A673 (cell line): Measurements from ENCODE around the gene DEAF1. TPM values are rescaled to one million over a fixed set of nuclear protein-coding genes. Genes with fewer than 3 reads are reported as not detected.

Source experiments
- BruUV-seq: library from RNA; stranded (reverse); fragments of 400-500 nt; replicated peaks from 2 replicates; lab custom pipeline; 2021; lab: Mats Ljungman, UMichigan
- CTCF ChIA-PET: fragments of 300-600 bp; sonication (Branson Sonifier 250); formaldehyde crosslinking; loops from one replicate; lab custom pipeline; 2022; ENCODE audit warnings: antibody characterized with exemption; lab: Charles Lee
- POLR2A ChIA-PET: fragments of 300-600 bp; sonication (Branson Sonifier 250); formaldehyde crosslinking; loops from one replicate; lab custom pipeline; 2022; ENCODE audit warnings: antibody characterized with exemption; ENCODE audit not compliant: low non-redundant PET; lab: Charles Lee
- DNase-seq: peaks from one replicate; pipeline ENCODE4 v3.0.0-alpha.2; 2015; ENCODE audit warnings: low spot score
- H3K27ac ChIP-seq: fragments of 200-600 bp; sonication (generic); 2 replicates; pipeline ENCODE4 v1.5.1; 2016; ENCODE audit warnings: mixed run types, low read depth, mild to moderate bottlenecking, mixed read lengths, antibody characterized with exemption, low read length; ENCODE audit not compliant: poor library complexity, severe bottlenecking
- H3K27me3 ChIP-seq: fragments of 200-600 bp; sonication (generic); replicated peaks from 2 replicates; pipeline ENCODE4 v1.6.1; 2017; ENCODE audit warnings: mixed run types, low read depth, mild to moderate bottlenecking, mixed read lengths, antibody characterized with exemption, low read length; ENCODE audit not compliant: insufficient read depth, poor library complexity
- H3K36me3 ChIP-seq: fragments of 200-600 bp; sonication (generic); 2 replicates; pipeline ENCODE4 v1.6.1; 2016; ENCODE audit warnings: mixed run types, mild to moderate bottlenecking, mixed read lengths, antibody characterized with exemption, low read length; ENCODE audit not compliant: insufficient read depth, poor library complexity, severe bottlenecking
- H3K4me1 ChIP-seq: fragments of 200-600 bp; sonication (generic); 2 replicates; pipeline ENCODE4 v1.6.1; 2017; ENCODE audit warnings: mixed run types, mild to moderate bottlenecking, mixed read lengths, antibody characterized with exemption, low read length; ENCODE audit not compliant: insufficient read depth, poor library complexity, severe bottlenecking
- H3K4me3 ChIP-seq: fragments of 200-600 bp; sonication (generic); 2 replicates; pipeline ENCODE4 v1.5.1; 2016; ENCODE audit warnings: low read depth, mixed run types, mild to moderate bottlenecking, mixed read lengths, low read length; ENCODE audit not compliant: poor library complexity, severe bottlenecking
- H3K9me3 ChIP-seq: fragments of 200-600 bp; sonication (generic); 2 replicates; pipeline ENCODE4 v1.6.1; 2016; ENCODE audit warnings: mixed run types, low read depth, mild to moderate bottlenecking, mixed read lengths, antibody characterized with exemption, low read length; ENCODE audit not compliant: poor library complexity, severe bottlenecking
- CTCF ChIP-seq: fragments of 300-800, 200-600 bp; sonication (generic); conservative IDR thresholded peaks from 2 replicates; pipeline ENCODE4 v1.5.1; 2017; ENCODE audit warnings: low read depth, mild to moderate bottlenecking, antibody characterized with exemption, low read length, moderate library complexity, mixed read lengths
- EZH2 ChIP-seq: fragments of 200-600 bp; sonication (generic); IDR thresholded peaks from 2 replicates; pipeline ENCODE4 v1.6.1; 2017; ENCODE audit warnings: borderline replicate concordance, low read depth, mild to moderate bottlenecking, mixed read lengths, antibody characterized with exemption, low read length; ENCODE audit not compliant: poor library complexity, severe bottlenecking
- intact Hi-C: fragments of 100-400 bp; cut with micrococcal nuclease; formaldehyde crosslinking; loops from one replicate; pipeline ENCODE4 v1.10.0; 2022; ENCODE audit not compliant: unreplicated experiment
- total RNA-seq: library from RNA; stranded (reverse); gene quantifications from 2 replicates; pipeline ENCODE4 v1.2.3, GENCODE V29; 2021

The DEAF1 gene
- total RNA-seq, 1 experiment from 2014 or later, result 56.7 TPM

- Histone ChIP-seq H3K9me3 (no peaks in the 10 kb centered on the region), H3K4me3 (no peak overlapping the region), H3K36me3 (peaks cover 49% of the 10 kb centered on the region), H3K27ac (no peak overlapping the region), H3K27me3 (no peaks in the 10 kb centered on the region), H3K4me1 (no peaks in the 10 kb centered on the region)
- BruUV-seq, result no TSS peak
- intact Hi-C loops, result no loop called here
- ChIA-PET POLR2A (no interaction called here), CTCF (no interaction called here)
- no peak for TF ChIP-seq CTCF
- no peak for TF ChIP-seq EZH2
- DNase-seq, result no peak
Measured at GRCh38 chr11:686451-687243, 8.4 kb downstream of the DEAF1 start.

GRCh38 chr11:680970-681369 is 14.1 kb downstream of the DEAF1 start:
- no peak overlapping the region for H3K4me3 ChIP-seq
- H3K27ac ChIP-seq, result no peak overlapping the region
- H3K27me3 ChIP-seq, result no peaks in the 10 kb centered on the region
- intact Hi-C loops, result no loop called here
- no peaks in the 10 kb centered on the region for H3K4me1 ChIP-seq
- CTCF ChIA-PET, result no interaction called here
- peaks cover 35% of the 10 kb centered on the region for H3K36me3 ChIP-seq
- no peaks in the 10 kb centered on the region for H3K9me3 ChIP-seq
- DNase-seq, result no peak
- POLR2A ChIA-PET, result no interaction called here
- no peak for TF ChIP-seq CTCF
- no peak for TF ChIP-seq EZH2
- no TSS peak for BruUV-seq

- H3K36me3 ChIP-seq, result peaks cover 33% of the 10 kb centered on the region
- no peaks in the 10 kb centered on the region for H3K27me3 ChIP-seq
- ChIA-PET POLR2A (no interaction called here), CTCF (no interaction called here)
- TF ChIP-seq CTCF (no peak), EZH2 (no peak)
- H3K27ac ChIP-seq, result no peak overlapping the region
- no peak for DNase-seq
- no peaks in the 10 kb centered on the region for H3K4me1 ChIP-seq
- H3K4me3 ChIP-seq, result no peak overlapping the region
- intact Hi-C loops, result no loop called here
- no TSS peak for BruUV-seq
- H3K9me3 ChIP-seq, result no peaks in the 10 kb centered on the region
Measured at GRCh38 chr11:680476-680875, 14.5 kb downstream of the DEAF1 start.
